Effector memory CD8-positive, alpha-beta T cell (primary cell): Measurements from ENCODE around the gene SERPINB10.

Experiments
- ATAC-seq: fragments of 150-1000 bp; cut with Tn5 transposase; replicated peaks from 2 replicates; pipeline ENCODE4 v1.10.0; 2021; ENCODE audit warnings: mild to moderate bottlenecking, moderate library complexity
- DNase-seq, 3 experiments: peaks; one replicate each; pipeline ENCODE4 v3.0.0; 2021
- H3K27ac Mint-ChIP-seq, 2 donors: one replicate each; pipeline ENCODE4 v1.8.0; 2022; ENCODE audit warnings: mild to moderate bottlenecking in 2 of 2, mixed read lengths in 2 of 2, moderate library complexity in 2 of 2
- H3K27me3 Mint-ChIP-seq, 2 donors: one replicate each; pipeline ENCODE4 v1.8.0; 2022; ENCODE audit warnings: mixed read lengths in 2 of 2
- H3K36me3 Mint-ChIP-seq: one replicate; pipeline ENCODE4 v1.8.0; 2022; ENCODE audit warnings: mild to moderate bottlenecking, moderate library complexity, mixed read lengths; ENCODE audit not compliant: insufficient read depth
- H3K4me1 Mint-ChIP-seq, 2 donors: one replicate each; pipeline ENCODE4 v1.8.0; 2022; ENCODE audit warnings: low read depth in 2 of 2, mixed read lengths in 2 of 2
- H3K4me3 Mint-ChIP-seq, 2 donors: one replicate each; pipeline ENCODE4 v1.8.0; 2022; ENCODE audit warnings: mild to moderate bottlenecking in 2 of 2, mixed read lengths in 2 of 2, moderate library complexity in 2 of 2
- H3K9me3 Mint-ChIP-seq, 2 donors: one replicate each; pipeline ENCODE4 v1.8.0; 2022; ENCODE audit warnings: mixed read lengths in 2 of 2

SERPINB10 gene

GRCh38 chr18:63881851-63882250, 25.9 kb upstream of the SERPINB10 start:
- no peak for DNase-seq
- no peak overlapping the region for H3K4me3 Mint-ChIP-seq
- no peaks in the 10 kb centered on the region for H3K4me1 Mint-ChIP-seq
- peaks cover 5% of the 10 kb centered on the region for H3K36me3 Mint-ChIP-seq
- H3K9me3 Mint-ChIP-seq: no peaks in the 10 kb centered on the region
- no peak for ATAC-seq
- H3K27me3 Mint-ChIP-seq: peaks cover 14 to 26% of the 10 kb centered on the region in 2 donors
- H3K27ac Mint-ChIP-seq: no peak overlapping the region

GRCh38 chr18:63882333-63883141, 25.2 kb upstream of the SERPINB10 start:
- ATAC-seq: no peak
- Mint-ChIP-seq H3K4me3 (no peak overlapping the region), H3K36me3 (peaks cover 5% of the 10 kb centered on the region), H3K27ac (no peak overlapping the region), H3K4me1 (no peaks in the 10 kb centered on the region), H3K9me3 (no peaks in the 10 kb centered on the region), H3K27me3 (peaks cover 14 to 31% of the 10 kb centered on the region in 2 donors)
- no peak for DNase-seq

GRCh38 chr18:63883617-63884016, 24.1 kb upstream of the SERPINB10 start:
- DNase-seq (no peak), ATAC-seq (no peak)
- Mint-ChIP-seq H3K27ac (no peak overlapping the region), H3K4me1 (no peaks in the 10 kb centered on the region), H3K36me3 (peaks cover 5% of the 10 kb centered on the region), H3K27me3 (peaks cover 14 to 32% of the 10 kb centered on the region in 2 donors), H3K9me3 (no peaks in the 10 kb centered on the region), H3K4me3 (no peak overlapping the region)

- H3K4me1 Mint-ChIP-seq: no peaks in the 10 kb centered on the region
- H3K27ac Mint-ChIP-seq: no peak within 1 kb of the TSS
- no peaks in the 10 kb centered on the region for H3K36me3 Mint-ChIP-seq
- no peak for ATAC-seq
- H3K4me3 Mint-ChIP-seq: no peak within 1 kb of the TSS
- H3K9me3 Mint-ChIP-seq: no peaks in the 10 kb centered on the region
- H3K27me3 Mint-ChIP-seq: peaks cover 28 to 37% of the 10 kb centered on the region in 2 donors
- no peak for DNase-seq
Measured at GRCh38 chr18:63887424-63887823, 20.3 kb upstream of the SERPINB10 start, which contains the start of gene SERPINB2. Gene SERPINB2 (plus strand): TSS chr18:63887705. CDS start chr18:63891445, 3,740 bp downstream.

- no peak for DNase-seq
- no peak overlapping the region for H3K27ac Mint-ChIP-seq
- no peaks in the 10 kb centered on the region for H3K9me3 Mint-ChIP-seq
- no peak overlapping the region for H3K4me3 Mint-ChIP-seq
- ATAC-seq: no peak
- peaks cover 31 to 46% of the 10 kb centered on the region in 2 donors for H3K27me3 Mint-ChIP-seq
- no peaks in the 10 kb centered on the region for H3K4me1 Mint-ChIP-seq
- H3K36me3 Mint-ChIP-seq: no peaks in the 10 kb centered on the region
Measured at GRCh38 chr18:63888470-63889190, 19.1 kb upstream of the SERPINB10 start.

GRCh38 chr18:63889626-63890025, 18.1 kb upstream of the SERPINB10 start:
- no peaks in the 10 kb centered on the region for H3K9me3 Mint-ChIP-seq
- ATAC-seq: no peak
- no peaks in the 10 kb centered on the region for H3K36me3 Mint-ChIP-seq
- H3K4me3 Mint-ChIP-seq: no peak overlapping the region
- H3K4me1 Mint-ChIP-seq: no peaks in the 10 kb centered on the region
- peaks cover 32 to 56% of the 10 kb centered on the region in 2 donors for H3K27me3 Mint-ChIP-seq
- no peak overlapping the region for H3K27ac Mint-ChIP-seq
- DNase-seq: no peak

- Mint-ChIP-seq H3K4me3 (no peak overlapping the region), H3K27ac (no peak overlapping the region), H3K27me3 (peaks cover 28 to 58% of the 10 kb centered on the region in 2 donors), H3K4me1 (no peaks in the 10 kb centered on the region), H3K9me3 (no peaks in the 10 kb centered on the region), H3K36me3 (no peaks in the 10 kb centered on the region)
- ATAC-seq (no peak), DNase-seq (no peak)
Measured at GRCh38 chr18:63890237-63890949, 17.4 kb upstream of the SERPINB10 start.

- no peaks in the 10 kb centered on the region for H3K4me1 Mint-ChIP-seq
- H3K27me3 Mint-ChIP-seq: peaks cover 26 to 53% of the 10 kb centered on the region in 2 donors
- no peak overlapping the region for H3K27ac Mint-ChIP-seq
- no peaks in the 10 kb centered on the region for H3K36me3 Mint-ChIP-seq
- no peak for DNase-seq
- ATAC-seq: no peak
- H3K4me3 Mint-ChIP-seq: no peak overlapping the region
- no peaks in the 10 kb centered on the region for H3K9me3 Mint-ChIP-seq
Measured at GRCh38 chr18:63890950-63891304, 16.8 kb upstream of the SERPINB10 start.

- Mint-ChIP-seq H3K36me3 (no peaks in the 10 kb centered on the region), H3K4me3 (no peak overlapping the region), H3K9me3 (no peaks in the 10 kb centered on the region), H3K27me3 (peaks cover 12 to 51% of the 10 kb centered on the region in 2 donors), H3K27ac (no peak overlapping the region), H3K4me1 (no peaks in the 10 kb centered on the region)
- DNase-seq: no peak
- ATAC-seq: no peak
Measured at GRCh38 chr18:63892566-63892965, 15.2 kb upstream of the SERPINB10 start.

GRCh38 chr18:63894106-63894772, 13.5 kb upstream of the SERPINB10 start:
- no peaks in the 10 kb centered on the region for H3K4me1 Mint-ChIP-seq
- no peaks in the 10 kb centered on the region for H3K9me3 Mint-ChIP-seq
- no peak for DNase-seq
- peaks cover 11 to 52% of the 10 kb centered on the region in 2 donors for H3K27me3 Mint-ChIP-seq
- H3K27ac Mint-ChIP-seq: no peak overlapping the region
- ATAC-seq: no peak
- H3K4me3 Mint-ChIP-seq: no peak overlapping the region
- H3K36me3 Mint-ChIP-seq: no peaks in the 10 kb centered on the region

GRCh38 chr18:63895190-63895589, 12.6 kb upstream of the SERPINB10 start:
- Mint-ChIP-seq H3K27ac (no peak overlapping the region), H3K27me3 (peaks cover 11 to 51% of the 10 kb centered on the region in 2 donors), H3K36me3 (no peaks in the 10 kb centered on the region), H3K9me3 (no peaks in the 10 kb centered on the region), H3K4me3 (no peak overlapping the region), H3K4me1 (no peaks in the 10 kb centered on the region)
- DNase-seq: no peak
- ATAC-seq: no peak

GRCh38 chr18:63897072-63897471, 10.7 kb upstream of the SERPINB10 start:
- DNase-seq: no peak
- Mint-ChIP-seq H3K9me3 (no peaks in the 10 kb centered on the region), H3K27me3 (peaks cover 17 to 33% of the 10 kb centered on the region in 2 donors), H3K4me3 (no peak overlapping the region), H3K4me1 (no peaks in the 10 kb centered on the region), H3K36me3 (no peaks in the 10 kb centered on the region), H3K27ac (no peak overlapping the region)
- ATAC-seq: no peak

GRCh38 chr18:63899206-63899605, 8.6 kb upstream of the SERPINB10 start:
- no peak overlapping the region for H3K4me3 Mint-ChIP-seq
- no peak for DNase-seq
- H3K27ac Mint-ChIP-seq: no peak overlapping the region
- no peak for ATAC-seq
- peaks cover 11 to 30% of the 10 kb centered on the region in 2 donors for H3K27me3 Mint-ChIP-seq
- no peaks in the 10 kb centered on the region for H3K9me3 Mint-ChIP-seq
- H3K36me3 Mint-ChIP-seq: no peaks in the 10 kb centered on the region
- H3K4me1 Mint-ChIP-seq: no peaks in the 10 kb centered on the region
